ENCODE data around the gene SNN. TPM values are rescaled to one million over a fixed set of nuclear protein-coding genes. Genes with fewer than 3 reads are reported as not detected.

SNN gene
- total RNA-seq, 1 experiment from 2014 or later: 27.4 TPM

Other genes with a start within 250 kb of the SNN start
- 2.6 TPM in 1 of 2 replicates, not detected in the other for gene LITAF, start 81.5 kb upstream of the SNN start, total RNA-seq (2014; rRNA removed; shearing (Covaris generic); ENCODE audit: low replicate concordance)
- 28.5 and 49.6 TPM in 2 replicates for gene TXNDC11, start 74.4 kb downstream of the SNN start, total RNA-seq (2014; rRNA removed; shearing (Covaris generic); ENCODE audit: low replicate concordance)
- 28.4 and 54.9 TPM in 2 replicates for gene ZC3H7A, start 128.8 kb downstream of the SNN start, total RNA-seq (2014; rRNA removed; shearing (Covaris generic); ENCODE audit: low replicate concordance)
- 171 and 183 TPM in 2 replicates for gene RSL1D1, start 183.1 kb downstream of the SNN start, total RNA-seq (2014; rRNA removed; shearing (Covaris generic); ENCODE audit: low replicate concordance)
- 66.5 and 80.2 TPM in 2 replicates for gene GSPT1, start 247.5 kb downstream of the SNN start, total RNA-seq (2014; rRNA removed; shearing (Covaris generic); ENCODE audit: low replicate concordance)